Activated naive CD8-positive, alpha-beta T cell (primary cell): ENCODE results near the gene ITGB8.

Source experiments
- H3K27ac Mint-ChIP-seq: one replicate; pipeline ENCODE4 v1.8.0; 2021; ENCODE audit warnings: mixed read lengths
- H3K27me3 Mint-ChIP-seq: one replicate; pipeline ENCODE4 v1.8.0; 2021; ENCODE audit warnings: mixed read lengths
- H3K36me3 Mint-ChIP-seq: one replicate; pipeline ENCODE4 v1.8.0; 2021; ENCODE audit warnings: mixed read lengths
- H3K4me1 Mint-ChIP-seq: one replicate; pipeline ENCODE4 v1.8.0; 2021; ENCODE audit warnings: low read depth, mixed read lengths
- H3K4me3 Mint-ChIP-seq: one replicate; pipeline ENCODE4 v1.8.0; 2021; ENCODE audit warnings: mild to moderate bottlenecking, mixed read lengths
- H3K9me3 Mint-ChIP-seq: one replicate; pipeline ENCODE4 v1.8.0; 2021; ENCODE audit warnings: low read depth, mixed read lengths

The ITGB8 gene

GRCh38 chr7:20432071-20432470 lies 101.4 kb downstream of the ITGB8 start:
- H3K27ac Mint-ChIP-seq, result no peak overlapping the region
- H3K9me3 Mint-ChIP-seq, result no peaks in the 10 kb centered on the region
- H3K27me3 Mint-ChIP-seq, result no peaks in the 10 kb centered on the region
- no peaks in the 10 kb centered on the region for H3K36me3 Mint-ChIP-seq
- no peak overlapping the region for H3K4me3 Mint-ChIP-seq
- no peaks in the 10 kb centered on the region for H3K4me1 Mint-ChIP-seq

- Mint-ChIP-seq H3K4me1 (no peaks in the 10 kb centered on the region), H3K4me3 (no peak overlapping the region), H3K36me3 (no peaks in the 10 kb centered on the region), H3K9me3 (no peaks in the 10 kb centered on the region), H3K27me3 (no peaks in the 10 kb centered on the region), H3K27ac (no peak overlapping the region)
Measured at GRCh38 chr7:20435305-20435704, 104.6 kb downstream of the ITGB8 start.

- H3K36me3 Mint-ChIP-seq, result no peaks in the 10 kb centered on the region
- H3K9me3 Mint-ChIP-seq, result no peaks in the 10 kb centered on the region
- no peak overlapping the region for H3K27ac Mint-ChIP-seq
- H3K4me3 Mint-ChIP-seq, result no peak overlapping the region
- no peaks in the 10 kb centered on the region for H3K4me1 Mint-ChIP-seq
- H3K27me3 Mint-ChIP-seq, result peaks cover 1% of the 10 kb centered on the region
Measured at GRCh38 chr7:20438248-20438647, 107.5 kb downstream of the ITGB8 start.

DNA sequence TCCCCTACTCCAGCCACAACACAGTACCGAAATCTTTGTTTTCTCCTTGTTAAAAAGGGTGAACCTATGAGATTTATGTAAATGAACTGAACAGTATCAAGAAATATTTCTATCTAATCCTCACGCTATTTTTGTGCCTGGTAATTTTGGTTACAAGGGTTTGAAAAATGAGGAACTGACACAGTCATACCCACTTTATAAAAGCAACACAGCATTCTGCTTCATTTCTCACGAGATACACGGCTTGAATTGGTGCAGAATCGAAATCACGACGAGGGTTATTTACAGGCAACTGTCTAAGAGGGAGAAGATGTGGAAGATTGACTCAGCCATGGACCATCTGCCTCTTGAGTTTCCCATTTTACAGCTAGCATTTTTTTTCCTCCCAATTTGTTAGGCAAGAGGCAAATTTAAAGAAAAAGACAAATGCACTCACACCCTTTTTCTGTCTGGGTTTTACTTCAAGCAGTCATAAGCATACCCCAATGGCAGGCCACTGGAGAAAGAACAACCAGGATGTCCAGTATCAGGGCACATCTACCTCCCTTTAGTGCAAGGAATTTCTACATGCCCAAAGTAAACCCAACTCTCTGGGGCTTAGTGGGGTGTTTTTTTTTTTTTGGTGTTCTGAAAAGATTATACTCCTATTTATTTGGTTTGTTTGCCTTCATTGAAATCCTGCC lies 108.1 kb downstream of the ITGB8 start:
- Mint-ChIP-seq H3K27me3 (peaks cover 1% of the 10 kb centered on the region), H3K27ac (no peak overlapping the region), H3K4me1 (no peaks in the 10 kb centered on the region), H3K36me3 (no peaks in the 10 kb centered on the region), H3K9me3 (no peaks in the 10 kb centered on the region), H3K4me3 (no peak overlapping the region)

- H3K36me3 Mint-ChIP-seq, result no peaks in the 10 kb centered on the region
- H3K4me3 Mint-ChIP-seq, result no peak overlapping the region
- H3K27me3 Mint-ChIP-seq, result peaks cover 1% of the 10 kb centered on the region
- H3K27ac Mint-ChIP-seq, result no peak overlapping the region
- no peaks in the 10 kb centered on the region for H3K9me3 Mint-ChIP-seq
- H3K4me1 Mint-ChIP-seq, result no peaks in the 10 kb centered on the region
Measured at GRCh38 chr7:20439416-20440185, 108.9 kb downstream of the ITGB8 start.

DNA sequence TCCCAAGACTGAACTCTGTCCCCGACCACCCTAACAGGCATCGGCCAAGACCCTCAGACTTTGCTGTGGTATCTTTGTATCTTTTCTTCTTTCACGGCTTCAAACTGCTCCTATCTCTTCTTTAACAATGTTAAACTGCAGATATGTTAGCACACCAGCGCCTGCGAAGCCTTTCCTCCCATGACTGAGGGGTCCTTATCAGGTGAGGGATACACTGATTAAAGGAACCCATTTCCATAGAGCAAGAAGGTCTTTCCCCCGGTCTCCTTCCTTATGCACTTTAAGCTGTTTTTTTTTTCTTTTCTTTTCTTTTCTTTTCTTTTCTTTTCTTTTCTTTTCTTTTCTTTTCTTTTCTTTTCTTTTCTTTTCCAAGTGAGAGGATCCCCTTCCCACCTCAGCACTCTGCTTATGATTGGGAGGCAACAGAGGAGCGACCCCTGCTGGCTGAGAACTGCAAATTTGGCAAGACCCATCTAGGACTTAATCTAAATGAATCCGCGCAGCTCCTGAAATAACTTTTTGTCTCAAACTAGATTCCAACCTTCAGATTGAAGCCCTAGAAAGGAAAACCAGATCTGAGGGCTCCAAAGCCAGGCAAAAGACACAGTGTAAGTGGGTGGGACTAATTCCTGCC lies 109.9 kb downstream of the ITGB8 start:
- H3K27ac Mint-ChIP-seq, result no peak overlapping the region

DNA sequence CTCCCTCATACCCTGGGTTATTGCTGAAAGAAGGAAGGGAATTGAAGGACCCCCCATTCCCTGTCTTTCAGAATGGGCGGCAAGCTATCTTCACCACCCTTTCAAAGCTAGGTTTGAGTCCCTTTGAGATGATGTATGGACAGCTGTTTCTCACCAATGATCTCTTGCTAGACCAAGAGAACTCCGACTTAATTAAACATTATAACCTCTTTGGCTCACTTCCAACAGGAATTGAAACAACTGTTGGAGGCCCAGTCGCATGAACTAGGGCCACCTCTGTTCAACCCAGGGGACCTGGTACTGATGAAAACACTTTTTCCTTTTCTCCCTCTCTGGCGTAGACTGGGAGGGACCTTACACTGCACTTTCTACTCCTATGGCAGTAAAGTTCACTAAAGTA lies 110.6 kb downstream of the ITGB8 start:
- Mint-ChIP-seq H3K4me1 (no peaks in the 10 kb centered on the region), H3K27ac (no peak overlapping the region), H3K27me3 (peaks cover 1% of the 10 kb centered on the region), H3K4me3 (no peak overlapping the region), H3K9me3 (no peaks in the 10 kb centered on the region), H3K36me3 (no peaks in the 10 kb centered on the region)

More for the DNA sequence above, 109.9 kb downstream of the ITGB8 start:
- Mint-ChIP-seq H3K4me3 (no peak overlapping the region), H3K4me1 (no peaks in the 10 kb centered on the region), H3K36me3 (no peaks in the 10 kb centered on the region), H3K9me3 (no peaks in the 10 kb centered on the region), H3K27me3 (peaks cover 1% of the 10 kb centered on the region)

DNA sequence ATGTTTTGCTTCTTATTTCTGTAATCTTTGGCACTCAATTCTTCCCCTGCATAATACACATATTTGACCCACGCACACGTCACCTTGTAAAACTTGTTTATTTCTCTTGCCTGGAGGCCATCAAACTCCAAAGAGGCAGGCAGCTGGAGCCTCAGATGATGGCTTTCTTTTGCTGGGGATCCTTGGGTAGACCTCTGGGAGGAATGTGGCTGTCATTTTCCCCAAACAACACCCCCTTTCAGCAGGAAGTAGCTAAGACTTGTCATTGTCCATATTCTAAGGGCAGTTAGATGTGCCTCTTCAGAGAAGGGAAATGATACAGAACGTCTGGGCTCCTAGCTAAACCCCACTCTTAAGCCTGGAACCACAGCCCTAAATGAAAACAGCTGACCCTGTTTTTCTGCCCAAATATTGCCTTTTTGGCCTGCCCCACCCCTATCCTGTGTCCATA lies 111.3 kb downstream of the ITGB8 start:
- H3K27me3 Mint-ChIP-seq, result peaks cover 1% of the 10 kb centered on the region
- no peak overlapping the region for H3K27ac Mint-ChIP-seq
- H3K4me1 Mint-ChIP-seq, result no peaks in the 10 kb centered on the region
- no peaks in the 10 kb centered on the region for H3K36me3 Mint-ChIP-seq
- H3K4me3 Mint-ChIP-seq, result no peak overlapping the region
- H3K9me3 Mint-ChIP-seq, result no peaks in the 10 kb centered on the region

DNA sequence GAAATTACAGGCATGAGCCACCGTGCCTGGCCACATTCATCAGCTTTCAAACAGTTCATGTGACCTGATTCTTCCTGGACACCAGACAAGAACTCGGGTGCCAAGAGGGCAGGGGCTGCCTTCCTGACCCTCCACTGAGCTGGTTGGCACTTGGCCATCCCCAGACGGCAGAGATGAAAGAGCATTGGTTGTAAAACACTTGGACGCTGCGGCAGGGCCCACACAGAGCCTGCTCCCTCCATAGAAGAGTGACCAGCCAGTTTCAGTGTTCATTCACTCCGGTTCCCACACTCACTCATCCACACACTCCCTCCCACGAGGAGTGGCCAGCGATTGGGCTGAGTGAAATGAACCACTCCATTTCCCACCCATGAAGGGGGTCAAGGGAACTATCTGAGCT lies 112.3 kb downstream of the ITGB8 start:
- H3K4me1 Mint-ChIP-seq, result no peaks in the 10 kb centered on the region
- H3K9me3 Mint-ChIP-seq, result no peaks in the 10 kb centered on the region
- H3K27me3 Mint-ChIP-seq, result peaks cover 3% of the 10 kb centered on the region
- H3K27ac Mint-ChIP-seq, result no peak overlapping the region
- no peak overlapping the region for H3K4me3 Mint-ChIP-seq
- no peaks in the 10 kb centered on the region for H3K36me3 Mint-ChIP-seq

DNA sequence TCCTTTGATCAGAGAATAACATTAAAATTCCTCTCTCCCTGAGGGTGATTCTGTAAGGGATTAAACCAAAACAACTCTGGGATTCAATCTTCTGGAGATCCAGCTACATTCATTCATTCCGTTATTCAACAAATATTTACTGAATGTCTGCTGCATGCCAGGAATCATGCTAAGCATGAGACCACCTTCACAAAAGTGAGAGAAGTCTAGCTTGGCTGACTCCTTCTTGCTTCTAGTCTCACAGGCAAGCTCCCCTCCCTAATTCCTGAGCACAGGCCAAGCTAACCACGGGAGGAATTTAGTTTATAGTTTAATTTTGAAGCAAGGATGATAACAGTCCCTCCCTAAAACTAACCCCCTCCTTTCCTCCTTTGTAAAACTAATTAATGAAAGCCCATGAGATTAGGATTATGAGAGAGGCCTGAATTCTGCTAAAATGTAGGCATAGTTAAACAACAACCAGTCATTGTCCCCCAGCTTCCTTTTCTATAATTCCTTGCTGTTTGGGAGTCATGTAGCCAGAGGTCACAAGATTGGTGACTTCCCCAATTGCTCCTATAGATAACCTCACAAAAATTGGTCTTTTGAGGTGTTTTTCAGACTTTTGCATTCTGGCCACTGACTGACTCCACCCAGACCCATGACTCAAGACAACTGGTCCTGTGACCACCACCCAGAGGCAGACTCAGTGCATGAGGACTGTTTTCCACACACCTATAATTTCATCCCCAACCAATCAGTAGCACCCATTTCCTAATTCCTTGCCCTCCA lies 113.5 kb downstream of the ITGB8 start:
- no peaks in the 10 kb centered on the region for H3K36me3 Mint-ChIP-seq
- H3K4me1 Mint-ChIP-seq, result no peaks in the 10 kb centered on the region
- no peaks in the 10 kb centered on the region for H3K9me3 Mint-ChIP-seq
- no peak overlapping the region for H3K4me3 Mint-ChIP-seq
- H3K27me3 Mint-ChIP-seq, result peaks cover 3% of the 10 kb centered on the region
- no peak overlapping the region for H3K27ac Mint-ChIP-seq

GRCh38 chr7:20447021-20447650 lies 116.4 kb downstream of the ITGB8 start:
- Mint-ChIP-seq H3K27me3 (peaks cover 2% of the 10 kb centered on the region), H3K4me1 (no peaks in the 10 kb centered on the region), H3K4me3 (no peak overlapping the region), H3K27ac (no peak overlapping the region), H3K9me3 (no peaks in the 10 kb centered on the region), H3K36me3 (no peaks in the 10 kb centered on the region)

DNA sequence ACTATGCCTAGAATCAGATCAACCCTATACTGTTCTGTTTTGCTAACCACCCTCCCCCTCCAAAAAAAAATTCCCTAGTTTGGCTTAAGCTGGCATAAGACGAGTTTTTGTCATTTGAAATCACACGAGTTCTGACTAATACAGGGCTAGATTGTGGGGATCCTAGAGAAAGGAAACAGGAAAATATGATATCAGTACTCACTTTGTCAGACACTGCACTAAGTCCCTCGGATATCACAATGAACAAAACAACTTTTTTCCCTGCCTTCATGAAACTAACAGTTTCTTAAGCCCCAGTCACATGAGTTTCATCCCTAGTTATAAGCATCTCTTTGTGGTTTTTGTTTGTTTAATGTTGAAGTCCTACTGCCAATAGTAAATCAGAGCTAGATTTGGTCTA lies 118.5 kb downstream of the ITGB8 start:
- no peaks in the 10 kb centered on the region for H3K36me3 Mint-ChIP-seq
- no peaks in the 10 kb centered on the region for H3K4me1 Mint-ChIP-seq
- no peak overlapping the region for H3K4me3 Mint-ChIP-seq
- H3K9me3 Mint-ChIP-seq, result no peaks in the 10 kb centered on the region
- H3K27me3 Mint-ChIP-seq, result peaks cover 2% of the 10 kb centered on the region
- no peak overlapping the region for H3K27ac Mint-ChIP-seq

DNA sequence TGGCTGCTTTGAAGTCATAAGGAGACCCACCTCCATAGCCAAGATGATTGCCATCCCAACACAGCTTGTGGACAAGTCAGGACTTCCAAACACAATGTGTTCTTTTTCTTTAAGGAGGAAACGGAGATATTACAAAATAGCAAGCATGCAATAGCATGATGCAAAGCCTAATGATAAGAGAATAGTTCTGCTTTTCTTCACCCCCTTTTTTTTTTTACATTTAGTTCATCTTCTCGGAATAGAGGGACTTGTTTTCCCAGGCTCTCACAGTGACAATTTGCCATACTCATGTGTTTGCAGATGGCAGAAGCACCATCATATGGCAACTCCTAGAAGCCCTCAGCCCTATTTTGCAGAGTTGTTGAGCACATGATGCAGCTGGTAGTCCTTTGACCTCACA lies 119.8 kb downstream of the ITGB8 start:
- no peak overlapping the region for H3K4me3 Mint-ChIP-seq
- H3K27ac Mint-ChIP-seq, result no peak overlapping the region

DNA sequence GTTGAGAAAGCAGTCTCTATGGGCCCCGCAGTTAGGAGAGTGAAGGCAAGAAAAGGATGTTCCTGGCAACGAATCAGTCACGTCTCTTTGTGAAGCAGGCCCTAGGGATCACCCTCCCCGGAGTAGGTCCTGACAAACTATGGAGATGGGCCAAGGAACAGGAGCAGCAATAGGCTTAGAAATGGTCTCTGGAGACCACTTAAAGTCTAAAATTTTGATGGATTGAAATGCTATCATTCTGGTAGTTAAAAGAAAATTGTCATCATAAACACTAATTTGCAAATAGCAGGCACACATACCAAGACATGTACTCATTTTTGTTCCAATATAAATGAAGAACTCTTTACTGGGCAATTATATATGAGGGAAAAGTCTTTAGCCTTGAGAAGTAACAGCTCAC lies 123.5 kb downstream of the ITGB8 start:
- H3K27ac Mint-ChIP-seq, result no peak overlapping the region
- H3K9me3 Mint-ChIP-seq, result no peaks in the 10 kb centered on the region
- no peaks in the 10 kb centered on the region for H3K4me1 Mint-ChIP-seq
- no peak overlapping the region for H3K4me3 Mint-ChIP-seq
- no peaks in the 10 kb centered on the region for H3K27me3 Mint-ChIP-seq
- no peaks in the 10 kb centered on the region for H3K36me3 Mint-ChIP-seq

More for the DNA sequence above, 119.8 kb downstream of the ITGB8 start:
- Mint-ChIP-seq H3K27me3 (peaks cover 2% of the 10 kb centered on the region), H3K36me3 (no peaks in the 10 kb centered on the region), H3K4me1 (no peaks in the 10 kb centered on the region), H3K9me3 (no peaks in the 10 kb centered on the region)
